NCI-H345 treated with DMSO at 0.1 percent for 48 hours (cell line): ENCODE measurements around the gene SPINDOC.
"Not testable (repeated sequence)": the region's sequence is repeated elsewhere in the genome, so short reads cannot be mapped to it uniquely, and the experiment has no call there.

Experiments used
- DNase-seq: peaks from one replicate; lab custom pipeline; 2025; ENCODE audit not compliant: unreplicated experiment; lab: John Stamatoyannopoulos, UW

The SPINDOC gene

GRCh38 chr11:63853476-63853875, 40.2 kb downstream of the SPINDOC start:
- DNase-seq: no peak

GRCh38 chr11:63854696-63855095, 41.4 kb downstream of the SPINDOC start:
- DNase-seq: no peak

- no peak for DNase-seq
These were observed 42.7 kb downstream of the SPINDOC start for GRCh38 chr11:63855975-63856374.

GRCh38 chr11:63858628-63859550, 45.6 kb downstream of the SPINDOC start:
- DNase-seq: no peak

- DNase-seq: peak; percentile 50
These were observed 49.7 kb downstream of the SPINDOC start for GRCh38 chr11:63862923-63863322.

- DNase-seq: not testable (repeated sequence)
These were observed 50.4 kb downstream of the SPINDOC start for GRCh38 chr11:63863620-63864019.

GRCh38 chr11:63866211-63866610, 53.0 kb downstream of the SPINDOC start:
- DNase-seq: no peak

GRCh38 chr11:63867511-63867910, 54.3 kb downstream of the SPINDOC start:
- DNase-seq: no peak

- no peak for DNase-seq
These were observed 55.3 kb downstream of the SPINDOC start for GRCh38 chr11:63868399-63869064.

GRCh38 chr11:63869171-63869591, 55.9 kb downstream of the SPINDOC start:
- no peak for DNase-seq

GRCh38 chr11:63869683-63870082, 56.4 kb downstream of the SPINDOC start:
- DNase-seq: no peak

GRCh38 chr11:63870351-63871140, 57.3 kb downstream of the SPINDOC start:
- no peak for DNase-seq

GRCh38 chr11:63871962-63872799, 58.9 kb downstream of the SPINDOC start:
- DNase-seq: no peak

GRCh38 chr11:63872800-63873197, 59.5 kb downstream of the SPINDOC start:
- no peak for DNase-seq

- DNase-seq: no peak
These were observed 60.1 kb downstream of the SPINDOC start for GRCh38 chr11:63873311-63873710.

GRCh38 chr11:63874511-63874910, 61.3 kb downstream of the SPINDOC start:
- DNase-seq: no peak

- no peak for DNase-seq
These were observed 62.3 kb downstream of the SPINDOC start for GRCh38 chr11:63875506-63876065.

- DNase-seq: no peak
These were observed 63.4 kb downstream of the SPINDOC start for GRCh38 chr11:63876616-63877015.
